Stimulated activated CD8-positive, alpha-beta memory T cell treated with anti-CD3 and anti-CD28 coated beads, Interleukin-7, amount 100 ng/mL, for 48 hours (primary cell): ENCODE data around the gene LY6G6F.

ENCODE experiments used
- DNase-seq, 2 donors: peaks; one replicate each; pipeline ENCODE4 v3.0.0-alpha.2; 2020; ENCODE audit warnings: low read depth in 1 of 2; ENCODE audit errors: extremely low read depth in 1 of 2

Gene LY6G6F, protein sequence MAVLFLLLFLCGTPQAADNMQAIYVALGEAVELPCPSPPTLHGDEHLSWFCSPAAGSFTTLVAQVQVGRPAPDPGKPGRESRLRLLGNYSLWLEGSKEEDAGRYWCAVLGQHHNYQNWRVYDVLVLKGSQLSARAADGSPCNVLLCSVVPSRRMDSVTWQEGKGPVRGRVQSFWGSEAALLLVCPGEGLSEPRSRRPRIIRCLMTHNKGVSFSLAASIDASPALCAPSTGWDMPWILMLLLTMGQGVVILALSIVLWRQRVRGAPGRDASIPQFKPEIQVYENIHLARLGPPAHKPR

DNA sequence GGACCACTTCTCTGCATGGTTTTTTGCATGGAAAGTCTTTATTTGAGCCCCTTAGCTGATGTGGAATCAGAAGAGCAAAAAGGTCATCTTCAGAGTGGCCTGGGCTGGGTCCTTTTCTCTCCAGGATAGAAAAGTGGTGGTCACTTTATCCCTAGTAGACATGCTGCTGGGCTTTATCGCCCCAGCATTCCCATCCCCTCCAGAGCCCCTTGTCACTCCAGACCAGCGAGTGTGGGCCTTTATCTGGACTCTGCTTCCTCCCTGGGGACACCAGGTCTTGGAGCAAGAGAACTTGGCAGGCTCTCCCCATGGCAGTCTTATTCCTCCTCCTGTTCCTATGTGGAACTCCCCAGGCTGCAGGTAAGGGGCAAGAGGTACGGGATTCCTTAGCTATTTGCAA, at the start of gene LY6G6F:
Gene LY6G6F (plus strand): TSS at position 268 of the 400 bp plus-strand sequence. CDS start 41 bp downstream, at position 309.
- no peak for DNase-seq

DNA sequence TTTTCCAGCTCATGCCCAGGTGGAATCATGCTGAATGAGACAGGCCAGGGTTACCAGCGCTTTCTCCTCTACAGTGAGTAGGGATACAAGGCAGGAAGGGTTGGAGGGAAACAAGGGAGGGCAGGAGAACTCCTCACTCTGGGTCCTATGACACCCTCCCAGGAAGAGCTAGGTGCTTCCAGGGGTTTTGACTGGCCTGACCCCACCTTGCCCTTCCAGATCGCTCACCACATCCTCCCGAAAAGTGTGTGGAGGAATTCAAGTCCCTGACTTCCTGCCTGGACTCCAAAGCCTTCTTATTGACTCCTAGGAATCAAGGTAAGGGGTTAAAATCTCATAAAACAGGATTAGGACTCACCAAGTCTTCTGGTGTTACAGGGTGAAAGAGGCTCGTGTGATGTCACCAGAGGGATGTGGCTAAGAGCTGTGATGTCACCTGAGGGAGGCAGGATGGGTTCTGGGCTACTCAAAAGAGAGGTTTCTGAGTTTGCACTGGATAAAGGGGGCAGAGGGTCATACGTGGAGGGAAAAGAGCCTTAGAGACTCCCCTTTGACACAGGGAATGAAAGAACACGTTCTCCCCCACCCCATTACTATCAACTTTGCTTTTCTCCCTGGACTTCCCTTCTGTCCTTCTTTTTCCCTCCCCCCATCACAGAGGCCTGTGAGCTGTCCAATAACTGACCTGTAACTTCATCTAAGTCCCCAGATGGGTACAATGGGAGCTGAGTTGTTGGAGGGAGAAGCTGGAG, 49.1 kb upstream of the LY6G6F start:
- peak in 1 of 2 donors; percentile 24 for DNase-seq

DNA sequence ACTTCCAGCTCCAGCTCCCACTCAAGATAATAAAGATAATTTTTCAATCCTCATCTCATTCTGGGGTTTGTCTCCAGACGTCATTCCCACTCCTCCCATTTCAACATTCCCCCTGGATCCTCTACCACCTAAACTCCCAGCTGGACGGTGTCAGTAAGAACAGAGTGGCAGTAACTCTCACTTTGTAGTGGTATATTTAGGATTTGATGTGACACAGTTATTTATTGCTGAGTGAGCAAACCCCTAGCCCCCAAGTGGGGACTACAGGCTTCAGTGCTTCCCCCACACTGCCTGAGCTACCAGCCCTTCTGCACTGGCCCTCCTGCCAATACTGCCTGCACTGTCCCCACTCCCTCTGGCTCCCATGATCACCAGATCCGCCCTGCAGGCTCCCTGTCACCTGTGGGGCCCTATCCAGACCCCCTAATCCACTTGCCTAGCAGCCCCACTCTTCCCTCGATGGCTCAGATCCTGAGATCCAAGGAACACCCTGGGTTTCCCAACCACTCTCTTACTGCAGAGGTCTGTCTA, 48.4 kb upstream of the LY6G6F start:
- DNase-seq: no peak

DNA sequence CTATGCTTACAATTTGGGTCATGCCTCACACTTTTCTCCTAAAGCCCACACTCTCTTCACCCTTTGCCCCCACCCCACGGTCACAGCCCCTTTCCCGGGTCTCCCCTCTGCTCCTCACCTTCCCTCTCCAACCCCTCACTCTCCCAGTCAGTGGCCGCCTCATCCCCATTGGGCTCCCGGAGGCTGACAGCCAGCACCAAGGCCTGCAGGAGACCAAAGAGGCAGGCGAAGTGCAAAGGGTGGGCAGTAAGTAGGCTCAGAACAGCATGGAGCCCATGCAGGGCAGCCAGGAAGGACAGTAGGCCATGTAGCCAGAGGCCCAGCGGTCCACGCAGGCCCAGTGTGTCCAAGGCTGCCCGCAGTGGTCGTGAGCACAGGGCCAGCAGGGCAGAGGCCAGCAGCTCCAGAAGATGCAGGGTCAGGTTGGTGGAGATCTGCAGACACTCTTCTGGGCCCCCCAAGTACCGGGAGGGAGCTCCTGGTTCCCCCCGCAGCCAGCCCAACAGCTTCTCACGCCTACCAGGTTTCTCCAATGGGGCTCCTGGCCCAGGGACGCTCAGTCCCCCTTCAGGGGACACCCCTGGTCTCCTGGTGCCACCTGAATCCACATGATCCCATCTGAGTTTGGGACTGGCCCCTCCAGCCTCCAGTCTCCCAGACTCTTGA, 47.5 kb upstream of the LY6G6F start:
- DNase-seq: no peak

DNA sequence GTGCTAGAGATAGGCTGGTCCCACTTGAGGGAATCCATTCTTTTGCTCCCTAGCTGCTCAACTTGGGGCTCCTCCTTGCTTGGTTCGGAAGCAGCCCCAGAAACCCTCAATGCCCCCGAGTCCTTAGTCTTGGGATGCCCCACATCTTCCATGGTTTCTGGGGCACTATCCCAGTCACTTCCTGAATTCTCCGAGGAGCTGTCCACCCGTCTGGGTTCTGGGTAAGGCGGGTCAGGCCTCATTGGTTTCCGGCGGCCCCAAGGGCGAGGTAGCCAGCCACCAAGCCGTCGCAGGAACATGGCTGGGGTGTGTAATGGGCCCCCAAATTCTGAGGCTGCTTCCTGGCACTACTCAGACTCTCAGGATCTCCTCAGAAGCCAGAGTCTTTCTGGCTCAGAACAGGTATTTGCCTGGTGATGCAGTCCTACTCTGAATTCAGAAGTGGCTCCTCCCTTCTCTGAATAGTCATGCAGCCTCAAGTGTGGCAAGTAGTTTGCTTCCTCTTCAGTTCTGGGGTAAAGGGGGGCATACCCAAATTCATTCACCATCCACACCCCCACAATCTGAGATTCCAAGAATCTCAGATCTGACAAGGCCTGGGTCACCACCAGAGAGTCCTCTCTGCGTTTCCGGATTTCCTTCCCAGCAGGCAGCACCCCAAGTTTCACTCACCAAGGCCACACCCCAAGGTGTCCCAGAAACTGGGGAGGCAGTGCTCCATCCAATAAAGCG, 46.9 kb upstream of the LY6G6F start:
- DNase-seq: peak in 1 of 2 donors; percentile 18

DNA sequence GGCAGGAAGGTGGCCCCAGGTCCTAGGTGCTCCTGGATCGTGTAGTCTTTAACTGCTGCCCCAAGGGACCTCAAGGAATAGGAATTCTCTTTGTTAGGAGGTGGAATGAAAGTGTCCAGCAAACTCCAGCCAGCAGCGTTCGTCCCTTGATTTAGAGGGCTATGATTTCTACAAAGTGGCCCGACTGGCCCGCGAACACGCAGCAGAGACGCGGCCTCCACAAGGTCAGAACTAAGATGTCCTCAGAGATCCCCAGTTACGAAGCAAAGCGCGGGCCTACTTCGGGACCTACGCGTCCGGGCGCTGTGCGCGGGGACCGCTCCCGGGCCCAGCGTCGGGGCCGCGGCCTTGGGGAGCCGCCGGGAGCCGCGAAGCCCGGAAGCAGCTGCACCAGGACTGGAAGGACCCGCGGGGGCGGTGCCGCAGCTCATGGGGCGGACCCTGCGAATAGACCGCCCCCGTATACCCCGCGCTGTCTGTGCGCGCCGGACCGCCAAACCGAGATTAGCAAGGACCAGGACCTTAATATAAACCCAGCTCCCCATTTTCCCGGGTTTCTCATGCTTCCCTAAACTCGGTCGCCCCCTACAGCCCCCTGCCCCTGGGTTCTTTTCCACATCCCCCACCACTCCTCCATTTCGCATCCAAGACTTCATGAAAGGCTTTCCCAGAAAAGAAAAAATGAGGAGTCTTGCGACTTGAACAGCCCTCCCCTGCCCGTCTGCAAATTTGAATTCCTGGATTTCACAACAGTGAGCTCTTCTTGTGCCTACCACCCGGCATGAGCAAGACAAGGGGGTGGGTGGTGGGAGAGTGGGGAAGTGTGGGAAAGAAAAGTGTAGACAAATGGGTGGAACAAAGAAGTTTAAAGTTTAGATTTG, 46.0 kb upstream of the LY6G6F start, which contains the start of gene C6orf47:
Gene C6orf47 (minus strand): TSS at position 398 of the 881 bp plus-strand sequence. CDS start 831 bp downstream, outside the sequence.
- peak; percentile 63 to 74 for DNase-seq

DNA sequence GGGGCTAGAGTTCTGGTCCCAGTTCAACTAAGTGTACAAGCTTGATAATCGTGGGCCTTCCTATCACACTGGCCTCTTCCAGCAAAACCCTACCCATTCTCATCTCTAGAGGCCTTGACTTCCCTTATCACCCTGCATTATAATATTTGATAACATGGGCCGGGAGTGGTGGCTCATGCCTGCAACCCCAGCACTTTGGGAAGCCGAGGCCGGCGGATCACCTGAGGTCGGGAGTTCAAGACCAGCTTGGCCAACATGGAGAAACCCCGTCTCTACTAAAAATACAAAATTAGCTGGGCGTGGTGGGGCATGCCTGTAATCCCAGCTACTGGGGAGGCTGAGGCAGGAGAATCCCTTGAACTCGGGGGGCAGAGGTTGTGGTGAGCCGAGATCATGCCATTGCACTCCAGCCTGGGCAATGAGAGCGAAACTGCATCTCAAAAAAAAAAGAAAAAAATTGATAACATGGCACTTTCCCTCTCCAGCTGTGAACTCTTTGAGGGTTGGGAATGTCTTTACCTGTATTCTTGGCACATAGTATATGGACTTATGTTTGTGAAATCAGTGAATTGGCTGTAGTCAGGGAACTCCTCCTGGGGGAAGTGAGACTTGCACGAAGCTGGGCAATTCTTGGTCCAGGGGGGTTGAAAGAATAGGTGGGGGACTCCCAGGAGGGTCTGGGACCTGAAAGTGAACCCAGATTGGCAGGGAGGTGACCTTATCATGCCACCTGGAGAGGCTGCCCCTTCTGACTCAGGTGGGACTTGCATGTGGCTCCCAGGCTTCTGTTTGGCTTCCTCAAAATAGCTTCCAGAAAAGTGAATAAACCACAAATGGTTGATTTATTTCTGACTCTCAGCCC, 45.2 kb upstream of the LY6G6F start:
- DNase-seq: no peak

DNA sequence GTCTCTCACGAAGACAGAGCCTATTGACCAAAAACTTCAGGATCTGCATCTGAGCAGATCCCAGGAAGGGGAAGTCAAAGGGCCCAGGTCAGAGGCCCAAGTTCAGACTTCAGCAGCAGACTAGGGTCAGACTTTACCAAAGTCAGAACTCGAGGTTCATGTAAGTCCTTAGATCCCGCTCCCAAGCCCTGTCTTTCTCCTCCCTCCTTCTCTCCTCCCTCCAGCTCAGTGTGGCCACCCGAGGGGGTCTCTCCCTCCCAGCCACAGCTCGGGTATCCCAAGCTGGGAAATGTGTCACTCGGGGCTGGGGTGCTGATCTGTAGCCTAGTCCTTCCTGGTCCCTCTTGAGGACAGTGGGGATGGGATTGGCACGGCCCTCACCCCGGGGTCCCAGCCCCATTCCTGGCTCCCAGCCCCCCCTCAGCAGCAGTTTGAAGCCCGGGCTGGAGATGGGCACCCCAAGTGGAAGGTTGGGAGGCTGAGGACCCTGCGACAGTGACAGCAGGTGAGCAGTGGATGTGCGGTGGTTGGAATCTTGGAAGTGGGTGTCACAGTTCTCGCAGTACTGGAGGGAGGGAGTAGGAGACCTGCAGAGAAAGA, 44.4 kb upstream of the LY6G6F start:
- DNase-seq: no peak

DNA sequence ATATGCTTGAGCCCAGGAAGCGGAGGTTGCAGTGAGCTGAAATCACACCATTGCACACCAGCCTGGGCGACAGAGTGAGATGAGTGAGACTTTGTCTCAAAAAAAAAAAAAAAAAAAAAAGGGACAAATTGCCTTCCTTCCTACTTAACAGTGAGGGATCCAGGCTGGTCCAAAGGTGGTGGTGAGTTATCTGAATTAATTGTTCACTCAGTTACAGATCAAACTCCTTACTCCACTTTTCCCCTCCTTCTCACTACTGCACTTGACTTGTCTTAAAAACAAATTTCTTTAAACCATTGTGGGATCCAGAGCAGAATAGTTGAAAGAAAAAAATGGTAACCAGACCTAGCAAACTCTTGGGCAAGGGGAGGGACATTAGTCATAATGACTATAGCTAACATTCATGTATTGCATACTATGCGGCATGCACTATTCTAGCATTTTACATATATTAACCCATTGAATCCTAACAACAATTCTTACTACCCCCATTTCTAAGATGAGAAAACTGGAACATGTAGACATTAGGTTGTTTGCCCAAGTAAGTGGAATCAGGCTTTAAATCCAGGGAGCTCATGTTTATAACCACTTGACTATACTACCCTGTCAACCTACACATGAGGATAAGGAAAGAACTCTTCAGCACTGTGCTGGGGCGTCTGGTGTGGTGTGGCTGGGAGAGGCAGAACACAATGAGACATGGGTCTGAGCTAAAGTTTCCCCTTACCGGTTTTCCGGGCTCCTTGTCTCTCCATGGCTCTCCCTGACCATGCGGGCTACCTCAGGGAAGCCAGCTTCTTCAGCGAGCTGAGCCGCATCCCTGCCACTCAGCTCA, 43.3 kb upstream of the LY6G6F start:
- DNase-seq: no peak

DNA sequence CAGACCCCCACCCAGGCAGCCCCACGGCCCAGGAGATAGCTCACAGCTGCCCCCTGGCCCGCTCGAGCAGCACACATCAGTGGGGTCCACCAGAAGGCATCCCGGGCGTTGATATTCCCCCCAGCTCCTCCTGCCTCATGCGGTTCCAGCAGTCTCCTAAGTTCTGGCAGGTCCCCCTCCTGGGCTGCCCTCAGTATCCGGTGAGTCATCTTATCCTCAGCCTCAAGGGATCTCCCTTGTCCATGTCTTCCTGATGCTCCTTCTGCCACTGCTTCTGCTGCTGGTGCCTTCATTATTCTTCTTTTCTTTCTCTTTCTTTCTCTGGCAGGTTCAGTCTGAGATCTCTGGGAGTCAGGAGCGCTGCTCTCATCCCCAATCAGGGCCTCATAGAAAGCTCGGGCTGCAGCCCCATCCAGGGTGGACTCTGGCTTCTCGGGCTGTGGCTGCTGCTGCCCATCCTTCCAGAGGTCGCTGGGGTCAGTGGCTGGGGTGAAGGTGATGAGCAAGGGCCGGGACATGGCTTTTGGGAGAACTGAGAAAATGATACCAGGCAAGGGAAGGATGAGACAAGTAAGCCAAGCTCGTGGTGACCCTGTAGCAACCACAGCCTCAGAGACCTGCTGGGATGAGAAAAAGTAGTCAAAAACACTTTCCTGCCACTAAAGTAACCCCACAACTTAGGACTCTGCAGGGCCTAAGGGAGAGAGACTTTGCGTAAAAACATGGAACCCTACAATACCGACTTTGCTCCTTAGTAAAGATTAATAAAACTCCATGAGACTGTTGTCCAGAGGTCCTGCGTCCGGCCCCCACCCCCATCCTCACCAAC, 42.5 kb upstream of the LY6G6F start:
- DNase-seq: no peak

DNA sequence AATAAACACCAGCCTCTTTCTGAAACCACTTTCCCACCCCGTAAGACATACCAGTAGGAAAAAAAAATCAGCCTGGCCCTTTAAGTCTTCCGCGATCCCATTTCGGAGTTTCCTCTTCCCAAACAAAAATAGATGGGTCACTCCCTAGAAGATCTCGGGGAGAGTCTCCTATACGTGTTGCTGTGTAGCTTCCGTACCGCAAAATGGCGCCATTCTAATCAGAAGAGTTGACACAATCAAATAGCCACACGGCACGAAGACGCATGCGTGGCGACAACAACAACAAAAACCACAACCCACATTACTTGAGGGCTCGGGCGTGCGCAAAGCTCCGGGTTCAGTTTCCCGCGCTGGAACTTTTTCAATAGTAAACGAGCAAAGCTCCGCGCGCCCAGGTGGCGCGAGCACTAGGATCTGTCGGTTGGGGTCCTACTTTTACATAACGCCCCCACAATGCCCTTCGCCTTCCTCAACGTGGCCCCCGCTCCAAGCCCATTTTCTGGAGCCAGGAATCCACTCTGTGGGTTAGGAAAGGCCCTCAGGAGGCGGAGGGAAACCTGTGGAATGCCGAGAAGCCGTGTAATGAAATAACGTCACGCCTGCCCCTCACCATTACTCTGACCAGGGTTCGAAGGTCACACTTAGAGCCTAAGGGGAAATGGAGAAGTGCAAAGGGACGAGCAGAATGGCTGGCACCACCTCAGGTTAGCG, 41.7 kb upstream of the LY6G6F start, which contains the start of gene GPANK1:
Gene GPANK1 (minus strand): TSS at position 208 of the 711 bp plus-strand sequence. CDS start 519 bp downstream, outside the sequence.
- peak; percentile 71 to 86 for DNase-seq

DNA sequence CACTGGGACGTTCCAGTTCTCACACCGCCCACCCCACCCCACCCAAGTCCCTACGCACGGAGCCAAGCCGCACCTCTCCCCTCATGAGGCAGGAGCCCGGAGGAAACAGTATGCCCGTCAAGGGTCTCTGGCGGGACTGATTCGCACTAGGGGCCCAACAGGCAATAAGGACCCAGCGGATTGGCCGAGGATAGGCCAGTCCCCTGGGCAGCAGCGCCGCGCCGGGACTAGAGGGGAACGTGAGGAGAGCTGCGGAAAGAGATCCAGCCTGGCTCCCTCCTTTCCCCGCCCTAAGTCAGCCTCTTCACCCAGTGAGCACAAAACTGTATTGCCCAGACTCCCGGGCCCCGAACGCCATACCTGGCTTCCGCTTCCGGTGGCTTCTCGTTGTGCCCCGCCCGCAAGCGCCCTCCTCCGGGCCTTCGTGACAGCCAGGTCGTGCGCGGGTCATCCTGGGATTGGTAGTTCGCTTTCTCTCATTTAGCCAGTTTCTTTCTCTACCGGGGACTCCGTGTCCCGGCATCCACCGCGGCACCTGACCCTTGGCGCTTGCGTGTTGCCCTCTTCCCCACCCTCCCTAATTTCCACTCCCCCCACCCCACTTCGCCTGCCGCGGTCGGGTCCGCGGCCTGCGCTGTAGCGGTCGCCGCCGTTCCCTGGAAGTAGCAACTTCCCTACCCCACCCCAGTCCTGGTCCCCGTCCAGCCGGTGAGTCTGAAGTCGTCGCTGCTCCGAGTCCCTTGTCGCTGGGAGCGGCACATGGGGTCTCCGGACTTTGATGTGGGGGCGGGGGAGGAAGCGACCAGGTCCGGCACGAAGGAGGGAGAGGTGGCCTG, 40.9 kb upstream of the LY6G6F start, which contains the start of gene CSNK2B:
Gene CSNK2B (plus strand): TSS at position 580 of the 836 bp plus-strand sequence. CDS start 752 bp downstream, outside the sequence.
- DNase-seq: peak; percentile 97 to 98

DNA sequence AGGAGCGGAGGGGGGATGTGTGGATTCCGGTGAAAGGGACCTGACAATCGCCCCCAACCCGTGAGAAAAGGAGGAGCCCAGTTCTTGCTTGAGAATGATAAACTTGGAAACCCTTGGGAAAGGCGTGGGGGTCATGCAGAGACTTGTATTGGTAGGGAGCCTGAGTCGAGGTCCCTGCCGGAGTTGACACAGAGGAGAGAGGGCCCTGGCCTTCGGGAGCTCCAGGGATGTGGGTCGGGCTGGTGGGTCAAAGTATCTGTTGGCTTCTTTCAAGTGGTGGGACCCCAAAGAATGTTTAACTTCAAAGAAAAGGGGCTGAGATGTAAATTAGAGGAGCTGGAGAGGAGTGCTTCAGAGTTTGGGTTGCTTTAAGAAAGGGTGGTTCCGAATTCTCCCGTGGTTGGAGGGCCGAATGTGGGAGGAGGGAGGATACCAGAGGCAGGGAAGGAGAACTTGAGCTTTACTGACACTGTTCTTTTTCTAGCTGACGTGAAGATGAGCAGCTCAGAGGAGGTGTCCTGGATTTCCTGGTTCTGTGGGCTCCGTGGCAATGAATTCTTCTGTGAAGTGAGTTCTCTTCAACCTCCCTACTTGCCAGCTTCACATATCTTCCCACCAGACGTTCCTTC, 40.2 kb upstream of the LY6G6F start:
- DNase-seq: no peak

DNA sequence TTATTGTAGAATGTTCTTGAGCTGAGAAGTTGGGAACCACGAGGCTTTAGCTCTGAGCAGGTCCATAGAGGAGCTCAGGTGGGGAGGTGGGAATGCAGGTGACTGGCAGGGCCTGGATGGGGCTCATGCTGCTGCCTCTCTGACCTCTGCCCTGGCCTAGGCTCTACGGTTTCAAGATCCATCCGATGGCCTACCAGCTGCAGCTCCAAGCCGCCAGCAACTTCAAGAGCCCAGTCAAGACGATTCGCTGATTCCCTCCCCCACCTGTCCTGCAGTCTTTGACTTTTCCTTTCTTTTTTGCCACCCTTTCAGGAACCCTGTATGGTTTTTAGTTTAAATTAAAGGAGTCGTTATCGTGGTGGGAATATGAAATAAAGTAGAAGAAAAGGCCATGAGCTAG, 37.0 kb upstream of the LY6G6F start, which contains the start of gene LY6G5B:
Gene LY6G5B (plus strand): TSS at position 301 of the 400 bp plus-strand sequence. CDS start 975 bp downstream, outside the sequence.
- no peak for DNase-seq
